H1 (cell line): Measurements from ENCODE around the gene DGAT2. TPM values are rescaled to one million over a fixed set of nuclear protein-coding genes. Genes with fewer than 3 reads are reported as not detected.

ENCODE experiments used
- ASH2L ChIP-seq: fragments of 200-600, 300-600 bp; sonication (generic); IDR thresholded peaks from one replicate; pipeline ENCODE4 v1.7.1; 2017; ENCODE audit warnings: low read length
- CHD1 ChIP-seq: IDR thresholded peaks from 2 replicates; pipeline ENCODE4 v1.6.1; 2012; ENCODE audit warnings: low read depth, low read length, improper control_type of control experiment
- CTBP2 ChIP-seq: IDR thresholded peaks from 2 replicates; pipeline ENCODE4 v1.7.0; 2011; ENCODE audit warnings: borderline replicate concordance, mild to moderate bottlenecking, moderate library complexity, mixed read lengths, low read length; ENCODE audit not compliant: insufficient read depth, insufficient read length
- HDAC6 ChIP-seq: IDR thresholded peaks from one replicate; pipeline ENCODE4 v1.7.1; 2012; ENCODE audit warnings: low read depth, mild to moderate bottlenecking, inconsistent platforms, low read length, moderate library complexity
- RBBP5 ChIP-seq: IDR thresholded peaks from 2 replicates; pipeline ENCODE4 v1.7.1; 2012; ENCODE audit warnings: low read depth, mild to moderate bottlenecking, inconsistent platforms, low read length, moderate library complexity, borderline replicate concordance
- SIX5 ChIP-seq: IDR thresholded peaks from 2 replicates; pipeline ENCODE4 v1.6.1; 2011; ENCODE audit warnings: mild to moderate bottlenecking, low read depth, low read length
- YY1 ChIP-seq: IDR thresholded peaks from 2 replicates; pipeline ENCODE4 v1.6.1; 2011; ENCODE audit warnings: low read depth, mild to moderate bottlenecking, low read length
- polyA plus RNA-seq, 7 experiments: library from polyadenylated mRNA; depleted of rRNA in 3 of 7; stranded (reverse) in 5 of 7; unstranded in 2 of 7; fragments of >200 nt in 5 of 7; fragments of 200-250 nt in 2 of 7; gene quantifications; 1 replicate in 5 of 7; 2 replicates in 1 of 7; 4 replicates in 1 of 7; pipeline versions ENCODE4 v1.2.1 to v1.2.3, GENCODE V29; 2011 to 2013; ENCODE audit warnings: missing spikeins in 2 of 7, mixed read lengths in 2 of 7
- total RNA-seq: library from RNA; stranded (reverse); fragmentation: NEBNext Ultra II Directional; extraction: Animal tissue kit (Norgen Biotek cat#: 25700); gene quantifications from 2 replicates; pipeline ENCODE4 v1.2.1, GENCODE V29; 2021
- TF ChIP-seq, protein P1 (sequence below): IDR thresholded peaks from 2 replicates; pipeline ENCODE4 v1.6.1; 2012; ENCODE audit warnings: low read length, inconsistent platforms

Gene DGAT2
- total and polyA plus RNA-seq, 2 of the 8 experiments (the other 6 are each of a cell fraction or from before 2014, with no cell fraction given) = 3.2 to 5.9 TPM

GRCh38 chr11:75743711-75744563, 24.6 kb upstream of the DGAT2 start (continued):
- TF ChIP-seq HDAC6 = no peak
- no peak for TF ChIP-seq SIX5
- TF ChIP-seq, protein P1, sequence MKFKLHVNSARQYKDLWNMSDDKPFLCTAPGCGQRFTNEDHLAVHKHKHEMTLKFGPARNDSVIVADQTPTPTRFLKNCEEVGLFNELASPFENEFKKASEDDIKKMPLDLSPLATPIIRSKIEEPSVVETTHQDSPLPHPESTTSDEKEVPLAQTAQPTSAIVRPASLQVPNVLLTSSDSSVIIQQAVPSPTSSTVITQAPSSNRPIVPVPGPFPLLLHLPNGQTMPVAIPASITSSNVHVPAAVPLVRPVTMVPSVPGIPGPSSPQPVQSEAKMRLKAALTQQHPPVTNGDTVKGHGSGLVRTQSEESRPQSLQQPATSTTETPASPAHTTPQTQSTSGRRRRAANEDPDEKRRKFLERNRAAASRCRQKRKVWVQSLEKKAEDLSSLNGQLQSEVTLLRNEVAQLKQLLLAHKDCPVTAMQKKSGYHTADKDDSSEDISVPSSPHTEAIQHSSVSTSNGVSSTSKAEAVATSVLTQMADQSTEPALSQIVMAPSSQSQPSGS = no peak
- TF ChIP-seq CHD1 = no peak
- TF ChIP-seq ASH2L = no peak
- no peak for TF ChIP-seq CTBP2
- TF ChIP-seq YY1 = no peak
- TF ChIP-seq RBBP5 = no peak
